Adrenal gland (tissue), 12 donors: ENCODE results near the gene SFT2D3. TPM values are rescaled to one million over a fixed set of nuclear protein-coding genes. Genes with fewer than 3 reads are reported as not detected.
A peak's percentile ranks its signal among the peaks of the same experiment; 100 is the strongest.

Source experiments
- DNase-seq, 7 donors: peaks; one replicate each; pipeline ENCODE4 v3.0.0-alpha.2; 2019 to 2020
- H3K27ac ChIP-seq, 5 donors: fragments of 200-600 bp; sonication (generic) in 4 of 5; 1 replicate in 3 of 5; 2 replicates in 2 of 5; pipeline versions ENCODE4 v1.5.1 to v1.8.0; 2016 to 2020; ENCODE audit warnings: mild to moderate bottlenecking in 1 of 5
- H3K27me3 ChIP-seq: fragments of 200-600 bp; 2 replicates; pipeline ENCODE4 v1.8.0; 2021
- H3K36me3 ChIP-seq, 2 donors: fragments of 200-600 bp; replicated peaks in 1 of 2; 1 replicate in 1 of 2; 2 replicates in 1 of 2; pipeline versions ENCODE4 v1.5.1 to v1.8.0; 2018 to 2022
- H3K4me1 ChIP-seq, 2 donors: fragments of 200-600 bp; replicated peaks in 1 of 2; 1 replicate in 1 of 2; 2 replicates in 1 of 2; pipeline versions ENCODE4 v1.5.1 to v1.8.0; 2018 to 2021
- H3K4me3 ChIP-seq, 4 donors: fragments of 200-600 bp; sonication (generic) in 3 of 4; one replicate each; pipeline ENCODE4 v1.5.1; 2016 to 2018
- H3K9me3 ChIP-seq, 3 donors: fragments of 200-600 bp; sonication (generic) in 1 of 3; replicated peaks in 1 of 3; 1 replicate in 2 of 3; 2 replicates in 1 of 3; pipeline versions ENCODE4 v1.5.1 to v1.8.0; 2016 to 2021
- CTCF ChIP-seq, 6 experiments: fragments of 450-650 bp in 4 of 6; fragments of 200-600 bp in 2 of 6; sonication (generic) in 1 of 6; IDR thresholded peaks; 1 replicate in 5 of 6; 2 replicates in 1 of 6; pipeline versions ENCODE4 v1.5.1 to v1.8.0; 2016 to 2021; ENCODE audit warnings: antibody characterized with exemption in 6 of 6, mild to moderate bottlenecking in 2 of 6, moderate library complexity in 1 of 6
- POLR2A ChIP-seq, 2 donors: fragments of 450-650 bp; IDR thresholded peaks; one replicate each; pipeline ENCODE4 v1.6.1; 2017; ENCODE audit warnings: antibody characterized with exemption in 2 of 2, mild to moderate bottlenecking in 2 of 2, moderate library complexity in 1 of 2
- whole genome bisulfite sequencing, 4 donors: extraction: QIAGEN DNeasy Blood & Tissue Kit in 2 of 4; methylation state at CpG; one replicate each; pipeline versions ENCODE4 v1.1.5 to v1.1.7; 2013 to 2017; 5-methylcytosine and 5-hydroxymethylcytosine counted together
- intact Hi-C, 2 donors: fragments of 100-400 bp; cut with DNase I; formaldehyde crosslinking; loops; one replicate each; pipeline versions ENCODE4 v1.14.1 to v1.15.0; 2022 to 2023
- polyA plus RNA-seq, 3 donors: library from polyadenylated mRNA; stranded (reverse); fragments of 200-250 nt in 2 of 3; fragments of 350-450 nt in 1 of 3; fragmentation: Illumina TruSeq in 1 of 3; extraction: RNeasy Lipid Tissue Mini Kit (QIAGEN cat#74804) in 1 of 3; gene quantifications; one replicate each; pipeline ENCODE4 v1.2.3, GENCODE V29; 2013 to 2014
- total RNA-seq, 9 donors: library from RNA; depleted of rRNA in 4 of 9; stranded (reverse); fragments of >200 nt in 4 of 9; fragments of 120-200 nt in 1 of 9; fragmentation: NEBNext Ultra II Directional in 1 of 9; extraction: Animal tissue kit (Norgen Biotek cat#: 25700) in 1 of 9; gene quantifications; one replicate each; pipeline versions ENCODE4 v1.1.0 to v1.2.4, GENCODE V29; 2013 to 2023
- donor health status: healthy with polysubstance abuse.
- donor health status: Bipolar disorder and iron deficiency.
- donor health status: DM: yes; HTN: yes; CAD: no.
- donor health status: DM: no; HTN: no; CAD: no.
- donor health status: DM: no; HTN: no; CAD: no.
- donor health status: DM: yes; HTN: yes; CAD: no.

The SFT2D3 gene
- total and polyA plus RNA-seq, 12 donors, result 4.3 to 12.2 (median 6.4) TPM

- Histone ChIP-seq H3K9me3 (no peaks in the 10 kb centered on the region), H3K4me1 (peaks cover 6 to 23% of the 10 kb centered on the region in 2 donors), H3K4me3 (no peak overlapping the region), H3K36me3 (peaks cover 0 to 23% of the 10 kb centered on the region in 2 donors), H3K27me3 (no peaks in the 10 kb centered on the region), H3K27ac (peak overlapping the region in 1 of 5 donors; percentile 22)
- TF ChIP-seq CTCF (IDR thresholded peaks at IDR 0.05), result no peak
- no peak for TF ChIP-seq POLR2A (IDR thresholded peaks at IDR 0.05)
- intact Hi-C loops, result loop anchor here in 1 of 2 donors (10.0 kb wide), 1 partner anchor 110 kb away; the partner anchor contains the start of gene WDR33
- WGBS, 4 donors, result 82 to 87% (median 84%) methylated on average over 5 of the region's 5 CpGs
- no peak for DNase-seq
Observed at GRCh38 chr2:127704641-127705390, 3.5 kb downstream of the SFT2D3 start.

GRCh38 chr2:127705391-127706065, 4.2 kb downstream of the SFT2D3 start:
- TF ChIP-seq POLR2A (IDR thresholded peaks at IDR 0.05) (no peak), CTCF (IDR thresholded peaks at IDR 0.05) (no peak)
- H3K27me3 ChIP-seq, result no peaks in the 10 kb centered on the region
- intact Hi-C loops, result loop anchor here in 1 of 2 donors (10.0 kb wide), 1 partner anchor 109 kb away; the partner anchor contains the start of gene WDR33
- no peak for DNase-seq
- H3K9me3 ChIP-seq, result no peaks in the 10 kb centered on the region
- H3K4me1 ChIP-seq, result peaks cover 6 to 23% of the 10 kb centered on the region in 2 donors
- peaks cover 0 to 24% of the 10 kb centered on the region in 2 donors for H3K36me3 ChIP-seq
- H3K4me3 ChIP-seq, result no peak overlapping the region
- WGBS, 4 donors, result 78 to 89% (median 87%) methylated on average over 5 of the region's 5 CpGs
- H3K27ac ChIP-seq, result peak overlapping the region in 1 of 5 donors; percentile 22

- Histone ChIP-seq H3K9me3 (no peaks in the 10 kb centered on the region), H3K36me3 (peaks cover 0 to 24% of the 10 kb centered on the region in 2 donors), H3K27ac (no peak overlapping the region), H3K4me3 (no peak overlapping the region), H3K27me3 (no peaks in the 10 kb centered on the region), H3K4me1 (peaks cover 6 to 23% of the 10 kb centered on the region in 2 donors)
- 93 to 98% (median 93%) methylated on average over 13 to 14 of the region's 14 CpGs for WGBS, 4 donors
- DNase-seq, result no peak
- intact Hi-C loops, result loop anchor here in 1 of 2 donors (10.0 kb wide), 1 partner anchor 108 kb away; the partner anchor contains the start of gene WDR33
- no peak for TF ChIP-seq POLR2A (IDR thresholded peaks at IDR 0.05)
- no peak for TF ChIP-seq CTCF (IDR thresholded peaks at IDR 0.05)
Observed at GRCh38 chr2:127706215-127706990, 5.1 kb downstream of the SFT2D3 start.
